AML-193 (cell line): ENCODE measurements around the gene TP73.

ENCODE experiments used
- DNase-seq, 2 experiments: peaks; one replicate each; lab custom pipeline; 2025; lab: John Stamatoyannopoulos, UW

TP73 gene

DNA sequence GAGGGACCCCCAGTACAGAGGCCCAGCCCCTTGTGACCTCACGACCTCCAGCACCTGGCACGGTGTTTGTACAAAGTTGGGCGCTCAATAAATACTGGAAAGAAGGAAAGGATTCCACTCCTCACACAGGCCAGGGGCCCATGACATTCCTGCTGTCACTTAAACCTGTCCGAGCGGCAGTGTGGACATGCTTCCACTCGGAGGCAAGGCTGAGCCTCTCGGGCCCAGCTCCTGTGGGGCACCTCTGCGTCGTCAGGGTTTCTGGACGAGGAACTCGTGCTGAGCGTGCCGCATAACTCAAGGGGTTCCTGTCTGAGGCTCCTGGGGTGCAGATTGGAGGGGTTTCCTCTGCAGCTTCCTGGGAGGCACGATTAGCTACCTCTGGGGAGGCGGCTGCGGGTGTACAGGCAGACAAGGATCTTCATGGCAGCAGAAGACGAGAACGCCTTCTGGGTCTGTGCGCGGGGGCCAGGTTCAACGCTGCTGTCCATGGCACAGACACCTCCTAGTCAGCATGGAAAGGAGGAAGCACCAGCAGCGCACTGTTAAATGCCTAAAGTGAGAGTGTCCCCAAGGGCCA lies 116.6 kb downstream of the TP73 start:
- DNase-seq, result no peak

DNA sequence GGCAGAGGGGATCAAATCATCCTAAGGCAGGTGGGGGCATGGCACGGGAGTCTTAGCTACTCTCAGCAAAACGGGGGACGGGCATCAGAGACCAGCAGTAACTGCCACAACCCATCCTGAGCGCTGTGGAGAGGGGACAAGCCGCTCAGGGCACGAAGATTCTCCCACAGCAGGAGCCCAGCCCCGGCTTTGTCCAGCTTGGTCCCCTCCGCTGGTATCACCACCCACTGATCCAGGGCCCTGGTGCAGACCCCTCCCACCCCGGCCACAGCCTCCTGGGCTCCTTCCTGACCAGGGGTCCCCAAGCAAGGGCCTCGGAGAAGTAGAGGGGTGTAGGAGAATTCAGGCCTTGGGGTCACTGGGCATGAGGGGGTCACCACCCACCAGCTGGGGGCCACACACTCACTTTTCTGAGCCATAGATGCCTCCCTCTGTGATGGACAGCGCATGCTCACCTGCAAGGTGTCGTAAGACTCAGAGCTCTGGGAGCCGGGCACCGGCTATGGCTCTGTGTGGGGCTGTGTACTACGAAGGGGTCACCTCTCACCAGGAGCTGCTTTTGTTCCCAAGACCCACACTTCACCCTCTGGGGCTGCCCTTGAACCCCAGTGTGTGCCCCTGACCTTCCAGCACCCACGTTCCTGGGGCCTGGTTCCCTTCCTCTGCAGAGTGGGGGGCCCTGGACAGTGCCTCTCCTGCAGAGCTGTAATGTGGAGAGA lies 117.9 kb downstream of the TP73 start:
- DNase-seq, result no peak

DNA sequence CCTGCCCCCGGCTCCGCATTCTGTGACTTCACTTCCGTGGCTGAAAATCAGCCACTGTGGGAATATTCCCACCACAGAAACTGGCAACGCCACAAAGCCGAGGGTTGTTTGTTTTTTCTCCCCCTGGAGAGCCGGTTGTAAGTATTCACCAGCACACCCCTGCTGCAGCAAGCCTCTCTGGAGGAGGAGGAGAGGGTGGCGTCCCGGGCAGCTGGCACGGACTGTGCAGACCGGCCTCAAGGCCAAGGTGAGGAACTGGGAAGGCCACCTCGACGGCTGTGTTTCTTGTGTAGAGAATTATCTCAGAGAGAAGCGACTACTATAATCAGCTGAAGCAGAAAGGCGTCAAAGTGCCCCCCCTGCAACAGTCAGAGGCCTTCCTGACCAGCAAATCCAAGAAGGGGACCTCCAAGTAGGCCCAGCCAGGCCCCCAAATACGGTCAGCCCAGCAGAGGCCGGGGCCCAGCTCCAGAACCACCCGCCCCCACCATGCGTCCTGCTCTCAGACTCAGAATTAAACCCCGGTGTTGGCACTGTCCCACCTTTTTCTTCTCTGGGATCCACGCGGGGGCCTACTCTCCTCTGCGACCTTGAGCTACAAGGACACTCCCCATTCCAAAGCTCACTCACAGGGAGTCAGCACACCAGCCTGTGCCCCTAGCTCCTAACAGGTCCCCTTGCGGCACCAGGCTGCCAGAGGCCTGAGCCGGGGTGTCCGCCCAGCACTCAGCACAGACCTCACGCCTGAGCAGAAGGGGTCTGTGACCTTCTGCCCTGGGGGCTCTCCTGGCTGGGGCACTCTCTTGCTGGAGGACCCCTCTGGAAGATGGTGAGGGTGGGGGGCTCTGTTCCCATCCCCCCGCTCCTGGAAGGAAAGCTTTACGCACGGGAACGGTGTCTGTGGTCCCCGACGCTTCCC lies 119.1 kb downstream of the TP73 start:
- DNase-seq, result no peak

DNA sequence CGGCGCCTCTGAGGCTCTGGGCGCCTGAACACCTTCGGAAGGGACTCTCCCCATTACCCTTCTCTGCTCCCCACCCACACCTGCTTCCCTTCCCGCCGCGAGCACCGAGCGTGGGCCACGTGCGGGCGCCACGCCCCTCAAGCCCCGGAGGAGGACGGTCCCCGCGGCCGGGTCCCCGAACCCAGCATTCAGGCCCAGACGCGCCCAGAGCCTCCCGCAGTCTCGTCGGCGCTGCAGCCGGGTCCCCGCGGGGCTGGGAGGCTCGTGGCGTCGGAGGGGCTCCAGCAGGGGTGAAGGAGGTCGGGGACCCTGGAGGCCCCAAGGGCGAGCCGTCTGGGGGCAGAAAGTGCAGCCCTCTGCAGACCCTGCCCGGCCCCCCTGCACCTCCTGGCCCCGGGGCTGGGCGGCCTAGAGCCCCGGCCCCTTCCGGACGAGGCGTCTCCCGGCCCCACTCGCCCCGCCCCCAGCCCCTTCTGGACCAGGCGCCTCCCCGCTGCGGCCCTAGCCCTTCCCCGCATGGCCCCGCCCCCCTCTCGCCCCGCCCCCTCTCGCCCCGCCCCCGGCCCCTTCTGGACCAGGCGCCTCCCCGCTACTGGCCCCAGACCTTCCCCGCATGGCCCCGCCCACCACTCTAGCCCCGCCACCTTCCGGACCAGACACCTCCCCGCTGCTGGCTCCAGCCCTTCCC lies 119.9 kb downstream of the TP73 start:
- peak; percentile 46 to 65 for DNase-seq

DNA sequence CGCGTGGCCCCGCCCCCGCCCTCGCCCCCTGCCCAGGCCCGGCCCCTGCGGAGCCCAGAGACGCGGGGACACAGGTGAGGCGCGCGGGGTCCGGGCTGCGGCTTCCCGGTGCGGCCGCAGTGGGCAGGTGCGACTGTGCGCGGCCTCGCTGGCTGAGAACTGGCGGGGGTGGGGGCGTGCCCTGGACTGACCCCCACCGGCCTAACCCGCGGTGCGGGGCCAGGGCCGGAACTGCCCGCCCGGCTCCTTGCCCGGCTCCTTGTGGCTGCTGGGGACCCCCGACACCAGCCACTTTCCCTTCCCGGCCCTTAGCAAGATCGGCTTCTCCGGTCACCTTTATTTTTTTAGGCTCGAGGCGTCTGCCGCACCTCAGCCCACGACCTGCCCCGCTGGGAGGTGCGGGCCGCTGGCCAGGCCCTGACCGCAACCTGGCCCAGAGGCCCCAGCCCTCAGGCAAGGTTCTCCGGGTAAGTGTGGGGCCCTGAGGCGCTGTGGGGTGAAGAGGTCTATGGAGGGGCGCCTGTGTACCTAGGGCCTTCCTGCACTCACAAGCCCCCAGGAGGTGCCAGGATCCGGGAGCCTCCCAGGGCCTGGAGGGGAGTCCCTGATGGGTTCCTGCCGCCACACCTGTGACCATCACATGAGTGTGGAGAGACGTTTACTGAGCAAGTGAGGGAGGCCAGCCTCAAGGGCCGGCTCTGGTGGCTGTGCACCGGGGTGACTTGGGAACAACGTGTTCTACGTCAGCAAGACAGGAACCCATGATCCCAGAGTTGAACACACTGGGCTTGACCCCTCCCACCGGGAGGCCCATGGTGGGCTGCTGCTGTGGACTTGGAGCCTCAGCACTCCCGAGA lies 120.6 kb downstream of the TP73 start, which contains the start of gene SMIM1:
Gene SMIM1 (plus strand): TSS at position 35 of the 857 bp plus-strand sequence. CDS start 2,625 bp downstream, outside the sequence.
- DNase-seq, result no peak

DNA sequence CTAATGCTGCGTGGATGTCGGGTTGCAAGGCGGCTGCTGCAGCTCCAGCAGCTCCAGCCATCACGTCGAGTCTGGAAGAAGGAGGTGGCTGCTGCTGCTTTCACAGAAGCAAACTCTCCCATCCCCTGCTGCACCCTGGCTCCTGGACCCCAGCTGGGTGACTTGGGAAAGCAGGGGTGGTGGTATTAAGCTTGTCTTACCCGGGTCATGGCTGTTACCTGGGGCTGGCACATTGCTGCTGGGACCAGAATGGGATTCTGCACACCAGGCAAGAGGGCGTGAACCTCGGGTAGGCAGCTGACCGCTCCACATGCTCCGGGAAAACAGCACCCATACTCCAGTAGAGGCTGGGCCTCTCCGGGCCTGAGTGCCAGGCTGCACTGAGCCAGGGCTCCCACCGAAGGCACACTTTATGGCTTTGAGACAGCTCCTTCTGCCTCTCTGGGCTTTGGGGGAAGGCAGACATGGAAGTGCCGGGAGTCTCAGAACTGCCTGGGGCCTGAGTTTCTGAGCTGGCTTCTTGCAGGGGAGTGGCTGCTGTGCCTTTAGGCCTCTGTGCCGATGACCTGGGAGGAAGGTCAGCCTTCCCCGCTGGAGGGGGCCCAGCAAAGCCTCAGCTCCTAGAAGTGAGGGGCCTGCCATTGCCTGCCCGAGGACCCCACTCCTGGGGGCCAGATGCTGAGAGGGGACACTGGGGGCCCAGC lies 121.4 kb downstream of the TP73 start:
- no peak for DNase-seq

DNA sequence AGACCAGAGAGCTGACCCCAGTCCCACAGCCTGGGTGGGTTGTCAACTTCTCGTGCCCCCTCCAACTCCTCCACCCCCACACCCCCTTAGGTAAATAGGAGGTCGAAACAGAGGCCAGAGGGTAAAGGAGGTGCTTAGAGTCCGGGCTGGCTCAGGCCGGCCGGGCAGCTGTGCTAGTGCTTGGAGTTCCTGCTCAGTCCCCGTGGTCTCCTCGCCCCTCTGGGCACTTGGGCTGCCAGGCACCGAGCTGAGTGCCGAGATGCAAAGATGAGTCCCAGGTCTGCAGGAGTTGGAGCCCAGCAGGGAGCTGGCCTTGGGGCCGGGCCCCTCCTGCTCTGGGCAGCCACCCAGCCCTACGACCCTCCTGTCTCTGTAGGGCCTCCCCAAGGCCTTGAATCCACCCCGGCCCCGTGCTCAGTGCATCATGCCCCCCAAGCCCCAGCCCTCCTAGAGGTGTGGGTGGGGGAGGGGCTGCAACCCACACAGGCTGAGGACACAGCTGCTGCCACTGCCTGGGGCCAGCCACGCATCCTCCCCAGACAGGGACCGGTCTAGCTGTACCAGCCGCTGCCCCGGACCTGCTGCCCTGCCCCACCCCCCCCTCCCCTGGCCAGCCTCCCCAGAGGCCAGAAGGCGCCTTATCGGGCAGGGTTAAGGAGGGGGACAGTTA lies 122.1 kb downstream of the TP73 start:
- no peak for DNase-seq

DNA sequence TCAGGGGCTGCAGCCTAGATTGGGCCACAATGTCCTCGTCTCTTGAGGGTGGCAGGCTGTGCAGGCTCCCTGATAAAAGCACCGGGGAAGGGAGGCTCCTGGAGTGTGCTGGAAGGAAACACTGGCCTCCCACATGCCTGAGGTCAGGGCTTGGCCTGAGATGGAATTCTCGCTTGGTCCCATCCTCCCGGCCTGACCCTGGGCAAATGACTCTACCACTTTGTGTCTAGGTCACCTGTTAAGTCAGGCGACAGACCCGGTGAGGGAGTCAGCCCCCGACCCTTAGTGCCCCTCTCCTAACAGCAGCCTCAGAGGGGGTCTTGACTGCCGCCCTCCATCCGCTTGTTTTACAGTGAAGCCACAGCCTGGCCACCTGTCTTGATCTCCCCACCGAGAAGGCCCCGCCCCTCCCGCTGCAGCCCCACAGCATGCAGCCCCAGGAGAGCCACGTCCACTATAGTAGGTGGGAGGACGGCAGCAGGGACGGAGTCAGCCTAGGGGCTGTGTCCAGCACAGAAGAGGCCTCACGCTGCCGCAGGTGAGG lies 122.7 kb downstream of the TP73 start:
- no peak for DNase-seq

DNA sequence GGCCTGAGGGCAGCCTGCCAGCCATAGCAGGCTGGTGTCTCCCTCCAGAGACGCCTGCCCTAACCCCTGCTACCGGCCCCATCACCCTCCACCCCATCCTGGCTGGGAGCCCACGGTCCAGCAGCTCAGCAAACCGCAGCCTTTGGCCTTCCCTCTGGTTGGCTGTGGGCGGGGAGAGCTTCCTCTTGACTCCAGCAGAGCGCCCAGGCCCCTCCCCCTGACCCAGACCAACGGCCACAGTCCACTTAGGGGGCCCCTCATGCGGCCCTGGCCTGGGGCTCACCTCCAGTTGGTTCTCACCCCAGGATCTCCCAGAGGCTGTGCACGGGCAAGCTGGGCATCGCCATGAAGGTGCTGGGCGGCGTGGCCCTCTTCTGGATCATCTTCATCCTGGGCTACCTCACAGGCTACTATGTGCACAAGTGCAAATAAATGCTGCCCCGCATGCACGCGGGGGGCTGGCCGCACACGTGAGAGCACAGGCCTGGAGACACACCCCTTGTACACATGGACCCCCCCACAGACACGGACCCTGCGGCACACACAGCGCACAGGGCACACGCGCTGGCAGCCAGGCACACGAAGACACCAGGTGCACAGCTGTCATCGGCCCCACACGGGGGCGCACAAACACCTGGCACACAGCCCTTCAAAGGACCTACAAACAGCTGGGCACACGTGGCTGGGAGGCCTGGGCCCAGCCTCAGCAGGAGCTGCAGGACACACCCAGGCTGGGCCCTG lies 123.3 kb downstream of the TP73 start:
- DNase-seq, result peak; percentile 20 to 34

DNA sequence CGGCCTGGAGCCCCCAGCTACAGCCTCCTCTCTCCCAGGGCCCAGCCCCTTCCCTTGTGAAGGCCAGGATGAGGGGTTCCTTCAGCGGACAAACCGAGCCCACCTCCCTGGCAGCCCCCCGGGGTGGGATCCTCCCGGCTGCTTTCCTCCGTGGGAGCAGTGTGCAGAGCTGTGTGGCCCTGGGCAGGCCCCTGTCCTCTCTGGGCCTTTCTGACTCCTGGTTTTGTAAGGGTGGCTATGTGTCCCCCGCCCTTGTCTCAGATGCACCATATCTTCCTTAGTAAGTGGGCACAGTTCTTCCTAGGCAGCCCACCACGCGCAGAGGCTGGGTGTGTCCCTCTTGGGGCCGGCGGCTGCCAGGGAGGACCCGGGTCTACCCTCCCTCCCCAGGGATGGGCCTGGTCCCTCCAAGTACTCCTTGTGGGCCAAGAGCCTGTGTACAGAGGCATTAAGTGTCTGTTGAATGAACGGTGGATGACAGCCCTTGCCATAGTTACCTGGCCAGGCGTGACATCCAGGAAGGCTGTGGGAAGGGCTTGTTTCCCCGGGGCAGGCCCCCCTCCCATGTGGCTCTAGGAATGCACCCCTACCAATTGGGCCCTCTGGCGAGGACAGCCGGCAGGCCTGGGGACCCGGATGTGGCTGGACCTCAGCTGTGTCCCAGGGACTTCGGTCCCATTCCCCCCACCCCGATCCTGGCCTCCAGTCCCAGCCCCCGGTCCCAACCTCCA lies 124.1 kb downstream of the TP73 start:
- no peak for DNase-seq

DNA sequence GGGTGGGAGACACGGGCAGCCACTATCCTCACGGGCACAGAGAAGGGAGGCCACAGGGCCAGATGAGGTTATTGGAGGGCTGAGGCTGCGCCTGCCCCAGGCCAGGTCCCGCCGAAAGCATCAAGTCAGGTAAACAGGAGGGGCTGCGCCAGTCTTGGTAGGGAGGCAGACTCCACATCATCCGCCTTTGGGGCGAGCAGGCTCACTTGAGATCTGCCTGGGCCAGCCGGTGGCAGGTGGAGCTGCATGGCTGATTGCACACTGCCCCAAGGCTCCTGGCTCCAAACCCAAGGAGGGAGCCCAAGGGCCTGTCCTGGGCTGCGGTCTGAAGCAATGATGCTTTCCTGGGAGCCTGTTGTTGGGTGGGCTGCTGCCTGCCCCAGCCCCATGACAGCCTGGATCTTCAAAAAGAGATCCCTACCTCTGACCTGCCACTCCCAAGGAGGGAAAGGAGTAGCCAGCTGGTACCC lies 124.8 kb downstream of the TP73 start:
- no peak for DNase-seq

DNA sequence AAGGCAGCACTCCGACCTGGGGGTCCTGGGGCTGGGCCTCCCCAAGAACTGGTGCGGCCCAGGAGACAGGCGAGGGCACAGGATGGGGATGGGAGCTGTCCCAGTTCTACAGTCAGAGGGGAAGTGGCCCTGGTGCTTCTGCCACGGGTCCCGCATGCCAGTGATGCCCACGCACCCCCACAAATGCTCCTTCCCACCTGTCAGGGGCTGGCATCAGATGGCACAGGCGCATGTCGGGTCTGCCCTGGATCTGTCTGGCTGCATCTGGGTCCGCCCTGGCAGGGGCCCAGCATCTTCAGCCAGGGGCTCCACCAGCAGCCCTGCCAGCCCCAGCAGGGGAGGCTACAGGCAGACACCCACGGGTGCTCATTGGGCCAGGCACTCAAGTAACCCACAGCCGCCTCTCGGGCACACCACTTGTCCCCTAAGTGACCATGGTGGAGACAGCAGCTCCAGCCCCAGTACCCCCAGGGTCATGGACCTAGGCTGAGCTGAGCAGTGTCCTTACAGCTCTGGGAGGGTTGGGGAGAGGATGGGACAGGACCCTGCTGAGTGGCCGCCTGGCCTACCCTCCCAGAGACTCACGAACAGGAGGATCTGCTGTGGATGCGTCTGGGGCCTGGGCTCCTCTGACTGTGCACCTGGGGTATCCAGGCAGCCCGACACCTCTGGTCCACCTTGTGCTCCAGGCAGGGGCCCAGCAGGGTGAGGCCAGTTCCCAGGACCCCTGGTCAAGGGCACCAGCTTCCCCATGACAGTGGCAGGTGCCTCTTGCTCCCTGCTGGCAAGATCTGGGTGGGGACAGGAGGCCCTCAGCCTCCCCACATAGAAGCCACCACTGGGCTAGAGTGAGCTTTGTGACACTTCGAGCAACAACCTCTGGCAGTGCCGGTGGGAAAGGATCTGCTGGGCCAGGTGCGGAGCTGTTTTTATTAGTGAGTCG lies 125.6 kb downstream of the TP73 start:
- DNase-seq, result no peak

DNA sequence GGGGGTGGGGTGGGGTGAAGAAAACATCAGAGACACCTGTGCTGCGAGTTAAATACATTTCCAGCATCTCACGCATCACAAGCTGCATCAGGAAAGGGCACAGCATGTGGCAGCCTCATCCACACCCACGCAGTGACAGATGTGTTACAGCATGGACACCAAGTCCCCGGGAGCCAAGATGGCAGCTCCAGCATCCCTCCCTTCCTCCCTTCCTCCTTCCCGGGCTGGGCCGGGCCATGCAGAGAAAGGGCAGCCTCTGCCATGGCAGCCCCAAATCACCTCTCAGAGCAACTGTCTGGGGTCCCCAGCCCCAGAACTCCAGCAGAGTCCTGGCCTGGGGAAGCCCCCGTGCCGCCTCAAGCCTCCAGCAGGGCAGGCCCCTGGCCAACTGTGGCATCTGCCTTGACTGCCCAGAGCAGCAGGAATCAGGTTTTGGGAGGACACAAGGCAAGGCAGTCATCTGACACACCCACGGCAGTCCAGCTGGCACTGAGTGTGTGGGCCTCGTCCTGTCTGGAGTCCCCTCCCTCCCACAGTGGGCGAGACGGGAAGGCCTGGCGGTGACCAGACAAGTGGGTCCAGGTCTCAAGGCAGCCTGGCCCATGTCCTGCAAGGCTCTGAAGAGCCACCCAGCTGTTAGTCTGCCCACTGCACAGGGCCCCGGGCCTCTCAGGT lies 126.4 kb downstream of the TP73 start:
- DNase-seq, result no peak

DNA sequence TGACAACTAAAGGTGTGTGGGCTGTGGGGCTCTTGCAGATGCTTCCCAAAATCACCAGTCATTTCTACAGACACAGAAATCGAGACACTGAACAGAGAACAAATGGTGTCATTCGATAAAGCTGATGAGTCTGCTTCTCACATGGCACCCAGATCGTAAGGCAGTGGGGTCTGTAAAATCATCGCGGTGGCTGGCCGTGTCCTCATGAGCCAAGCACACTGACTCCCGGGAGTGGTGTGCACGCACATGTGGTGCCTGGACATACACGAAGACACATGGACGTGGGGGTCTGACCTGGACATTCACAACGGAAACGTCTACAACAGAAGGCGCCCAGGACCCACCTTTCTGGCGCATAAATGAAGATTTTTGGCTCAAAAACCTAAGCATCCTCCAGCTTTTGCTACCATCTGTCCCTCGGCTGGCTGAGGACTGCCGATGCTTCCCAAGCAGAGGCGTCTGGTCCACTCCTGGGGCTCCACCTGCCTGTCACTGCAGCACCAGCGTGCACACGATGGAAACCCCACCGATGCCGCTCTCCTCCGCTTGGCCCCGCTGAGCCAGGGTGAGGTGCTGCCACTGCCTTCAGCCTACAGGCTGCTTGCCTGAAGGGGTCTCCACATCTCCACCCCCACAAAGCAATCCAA lies 127.1 kb downstream of the TP73 start:
- no peak for DNase-seq

DNA sequence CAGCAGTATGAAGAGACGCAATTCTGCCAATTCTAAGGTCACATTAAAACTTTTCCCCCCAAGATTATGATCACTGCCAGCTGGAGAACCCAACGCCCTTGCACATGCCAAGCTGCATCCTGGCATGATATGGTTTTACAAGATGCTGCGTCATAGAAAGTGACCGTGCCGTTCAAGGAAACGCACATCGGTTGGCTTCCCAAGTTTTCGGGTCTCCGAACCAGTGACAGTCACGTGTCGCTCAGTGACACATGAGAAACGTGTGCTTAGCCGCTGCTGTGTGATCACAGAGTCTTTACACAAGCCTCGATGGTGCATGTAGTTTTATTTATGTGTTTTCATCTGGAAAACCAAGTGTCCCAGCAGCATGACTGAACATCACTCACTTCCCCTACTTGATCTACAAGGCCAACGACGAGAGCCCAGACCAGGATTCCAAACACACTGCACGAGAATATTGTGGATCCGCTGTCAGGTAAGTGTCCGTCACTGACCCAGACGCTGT lies 127.6 kb downstream of the TP73 start:
- DNase-seq, result no peak

DNA sequence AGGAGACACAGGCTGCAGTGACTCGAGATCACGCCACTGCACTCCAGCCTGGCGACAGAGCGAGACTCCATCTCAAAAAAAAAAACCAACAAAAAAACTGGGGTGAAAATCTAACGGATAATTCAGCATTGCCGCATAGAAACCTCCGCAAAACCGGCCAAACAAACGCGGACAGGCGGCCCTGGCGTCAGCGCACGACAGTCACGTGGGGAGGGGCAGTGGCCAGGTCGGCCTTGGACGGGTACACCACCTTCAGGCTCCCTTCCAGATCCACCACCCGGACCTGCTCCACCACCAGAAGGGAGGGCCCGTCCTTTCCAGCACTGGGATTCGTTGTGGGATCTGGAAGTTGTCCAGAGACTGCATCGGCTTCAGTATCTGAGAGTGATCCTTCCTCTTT lies 128.6 kb downstream of the TP73 start:
- no peak for DNase-seq
